ENCODE results near the gene UBAC1. TPM values are rescaled to one million over a fixed set of nuclear protein-coding genes. Genes with fewer than 3 reads are reported as not detected.
A peak's percentile ranks its signal among the peaks of the same experiment; 100 is the strongest.

Gene UBAC1
- total RNA-seq, 1 donor from 2014 or later, result 30.1 TPM

DNA sequence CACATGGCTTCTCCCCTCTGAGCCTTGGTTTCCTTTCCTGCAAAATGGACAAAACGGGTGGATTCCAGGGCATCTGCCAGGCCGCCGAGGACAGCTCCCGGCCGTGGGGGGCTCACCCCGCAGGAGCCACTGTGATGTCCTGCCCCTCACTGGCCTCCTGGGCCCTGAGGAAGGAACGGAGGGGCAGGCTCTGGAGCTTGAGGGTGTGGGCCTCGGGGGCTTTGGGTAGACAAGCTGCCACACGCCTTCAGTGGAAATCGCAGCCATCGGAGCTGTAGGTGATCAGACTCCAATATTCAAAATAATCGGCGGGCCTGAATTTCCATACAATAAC is 32.2 kb upstream of the UBAC1 start:
- intact Hi-C loops (cut with DNase I), result no loop called here
- no peak for DNase-seq
- H3K9me3 ChIP-seq, result no peaks in the 10 kb centered on the region

DNA sequence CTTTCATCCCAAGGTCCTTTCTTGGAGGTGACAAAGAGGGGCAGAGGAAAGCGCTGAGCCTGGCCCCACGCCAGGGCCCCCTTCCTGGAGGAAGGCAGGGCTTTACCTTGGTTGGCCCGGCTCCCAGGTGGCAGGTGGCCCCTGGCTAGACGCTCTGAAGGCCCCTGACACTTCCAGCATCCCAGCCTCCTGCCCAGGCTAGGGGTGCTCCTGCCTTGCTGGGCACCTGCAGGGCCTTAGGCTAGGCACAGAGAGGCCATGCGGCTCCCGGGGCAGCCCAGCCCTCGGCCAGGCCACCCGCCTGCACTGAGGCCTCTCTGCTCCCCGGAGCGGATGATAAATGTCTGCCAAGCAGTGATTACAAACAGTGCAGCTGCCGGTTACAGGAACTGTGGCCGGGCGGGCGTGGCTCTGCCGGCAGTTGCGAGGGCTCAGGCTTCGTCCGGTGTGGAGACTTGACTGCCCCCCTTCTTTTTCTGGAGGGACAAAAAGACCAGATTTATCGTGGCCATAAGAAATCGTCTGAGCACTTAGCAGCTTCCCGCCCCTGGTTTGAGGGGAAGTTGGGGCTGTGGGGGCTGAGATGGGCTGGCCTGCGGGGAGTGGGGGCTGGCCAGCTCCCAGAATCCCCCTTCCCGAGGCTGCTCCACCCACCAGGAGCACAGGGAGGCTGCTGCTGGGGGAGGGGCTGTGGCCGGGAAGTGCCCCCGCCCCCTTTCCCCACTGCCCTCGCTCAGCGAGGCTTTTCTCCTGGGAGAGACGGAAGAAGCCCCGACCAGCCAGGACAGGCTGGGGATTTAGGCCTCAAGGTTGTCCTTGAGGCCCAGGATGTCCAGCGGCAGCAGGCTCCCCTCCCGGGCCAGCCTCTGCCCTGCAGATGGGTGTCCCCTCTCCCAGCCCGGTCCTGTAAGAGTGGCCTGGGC is 31.6 kb upstream of the UBAC1 start:
- Histone ChIP-seq H3K27ac (peak overlapping the region; percentile 87), H3K4me3 (peak overlapping the region; percentile 41), H3K27me3 (no peaks in the 10 kb centered on the region), H3K4me1 (peaks cover 53% of the 10 kb centered on the region), H3K9me3 (no peaks in the 10 kb centered on the region), H3K36me3 (no peaks in the 10 kb centered on the region)
- TF ChIP-seq, protein P1, sequence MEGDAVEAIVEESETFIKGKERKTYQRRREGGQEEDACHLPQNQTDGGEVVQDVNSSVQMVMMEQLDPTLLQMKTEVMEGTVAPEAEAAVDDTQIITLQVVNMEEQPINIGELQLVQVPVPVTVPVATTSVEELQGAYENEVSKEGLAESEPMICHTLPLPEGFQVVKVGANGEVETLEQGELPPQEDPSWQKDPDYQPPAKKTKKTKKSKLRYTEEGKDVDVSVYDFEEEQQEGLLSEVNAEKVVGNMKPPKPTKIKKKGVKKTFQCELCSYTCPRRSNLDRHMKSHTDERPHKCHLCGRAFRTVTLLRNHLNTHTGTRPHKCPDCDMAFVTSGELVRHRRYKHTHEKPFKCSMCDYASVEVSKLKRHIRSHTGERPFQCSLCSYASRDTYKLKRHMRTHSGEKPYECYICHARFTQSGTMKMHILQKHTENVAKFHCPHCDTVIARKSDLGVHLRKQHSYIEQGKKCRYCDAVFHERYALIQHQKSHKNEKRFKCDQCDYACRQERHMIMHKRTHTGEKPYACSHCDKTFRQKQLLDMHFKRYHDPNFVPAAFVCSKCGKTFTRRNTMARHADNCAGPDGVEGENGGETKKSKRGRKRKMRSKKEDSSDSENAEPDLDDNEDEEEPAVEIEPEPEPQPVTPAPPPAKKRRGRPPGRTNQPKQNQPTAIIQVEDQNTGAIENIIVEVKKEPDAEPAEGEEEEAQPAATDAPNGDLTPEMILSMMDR (IDR thresholded peaks at IDR 0.05), result peak; percentile 7
- peak; percentile 90 for DNase-seq
- intact Hi-C loops (cut with DNase I), result no loop called here
- peak; percentile 79 for ATAC-seq

More for the DNA sequence above, 32.2 kb upstream of the UBAC1 start:
- Histone ChIP-seq H3K36me3 (no peaks in the 10 kb centered on the region), H3K4me3 (peak overlapping the region; percentile 41), H3K4me1 (peaks cover 53% of the 10 kb centered on the region), H3K27me3 (no peaks in the 10 kb centered on the region), H3K27ac (peak overlapping the region; percentile 87)
- no peak for ATAC-seq
- TF ChIP-seq, protein P1 (IDR thresholded peaks at IDR 0.05), result no peak

DNA sequence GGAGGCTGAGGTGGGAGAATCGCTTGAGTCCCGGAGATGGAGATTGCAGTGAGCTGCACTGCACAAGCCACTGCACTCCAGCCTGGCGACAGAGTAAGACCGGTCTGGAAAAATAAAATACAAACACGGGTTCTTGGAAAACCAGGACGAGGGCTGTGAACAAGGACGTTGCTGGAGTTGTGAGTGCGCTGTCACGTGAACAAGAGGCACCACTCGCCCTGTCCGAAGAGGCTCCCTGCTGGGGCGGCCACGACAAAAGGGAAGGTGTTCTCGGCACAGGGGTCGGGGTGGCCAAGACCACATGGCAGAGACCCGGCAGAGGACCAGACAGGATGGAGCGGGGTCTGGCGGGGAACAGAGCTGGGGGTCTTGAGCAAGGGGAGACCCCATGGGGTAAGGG is 30.6 kb upstream of the UBAC1 start:
- Histone ChIP-seq H3K4me3 (peak overlapping the region; percentile 41), H3K9me3 (no peaks in the 10 kb centered on the region), H3K36me3 (no peaks in the 10 kb centered on the region), H3K27ac (peak overlapping the region; percentile 87), H3K27me3 (no peaks in the 10 kb centered on the region), H3K4me1 (peaks cover 53% of the 10 kb centered on the region)
- ATAC-seq, result no peak
- no peak for DNase-seq
- intact Hi-C loops (cut with DNase I), result no loop called here
- TF ChIP-seq, protein P1 (IDR thresholded peaks at IDR 0.05), result no peak

DNA sequence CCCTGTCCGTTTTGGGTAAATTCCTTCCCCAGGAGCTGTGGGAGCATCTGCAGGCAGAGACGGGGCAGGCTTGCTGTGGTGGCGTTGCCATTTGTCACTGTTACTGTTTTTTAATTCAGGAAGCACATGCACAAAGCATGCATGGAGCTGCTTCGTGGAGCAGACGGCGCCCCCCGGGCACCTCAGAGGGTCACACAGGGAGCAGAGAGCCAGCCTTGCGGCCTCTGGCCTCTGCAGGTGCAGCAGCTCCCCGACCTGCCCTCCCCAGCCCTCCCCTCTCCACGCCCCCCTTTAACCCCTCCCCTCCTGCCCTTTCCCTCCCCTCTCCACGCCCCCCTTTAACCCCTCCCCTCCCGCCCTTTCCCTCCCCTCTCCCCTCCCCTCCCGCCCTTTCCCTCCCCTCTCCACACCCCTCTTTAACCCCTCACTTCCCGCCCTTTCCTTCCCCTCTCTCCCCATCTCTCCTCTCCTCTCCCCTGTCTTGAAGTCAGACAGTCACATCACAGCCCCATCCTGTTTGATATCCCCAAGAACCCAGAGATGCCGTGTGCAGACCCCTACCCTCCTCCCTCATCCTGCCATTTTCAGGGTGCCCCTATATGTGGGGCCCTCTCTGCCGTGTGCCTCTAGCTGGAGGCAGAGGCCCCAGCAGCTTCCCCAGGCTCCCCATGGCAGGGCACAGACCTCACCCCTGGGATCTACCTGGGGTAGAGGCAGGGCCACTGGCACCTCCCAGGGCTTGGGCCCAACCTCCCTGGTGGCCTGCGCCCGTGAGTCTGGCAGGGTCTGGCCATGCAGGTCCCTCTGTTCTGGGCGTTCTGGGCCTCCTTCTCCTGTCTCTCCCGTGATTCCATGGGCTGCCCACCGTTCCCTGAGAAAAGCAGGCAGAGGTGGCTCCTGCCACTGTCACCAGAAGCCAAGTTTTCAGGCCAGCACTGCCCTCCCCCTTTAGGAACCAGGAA is 29.6 kb upstream of the UBAC1 start:
- Histone ChIP-seq H3K4me1 (peaks cover 53% of the 10 kb centered on the region), H3K4me3 (peak overlapping the region; percentile 8), H3K27me3 (peaks cover 5% of the 10 kb centered on the region), H3K9me3 (no peaks in the 10 kb centered on the region), H3K36me3 (no peaks in the 10 kb centered on the region), H3K27ac (peak overlapping the region; percentile 32)
- intact Hi-C loops (cut with DNase I), result no loop called here
- TF ChIP-seq, protein P1 (IDR thresholded peaks at IDR 0.05), result no peak
- DNase-seq, result no peak
- peak; percentile 65 for ATAC-seq

DNA sequence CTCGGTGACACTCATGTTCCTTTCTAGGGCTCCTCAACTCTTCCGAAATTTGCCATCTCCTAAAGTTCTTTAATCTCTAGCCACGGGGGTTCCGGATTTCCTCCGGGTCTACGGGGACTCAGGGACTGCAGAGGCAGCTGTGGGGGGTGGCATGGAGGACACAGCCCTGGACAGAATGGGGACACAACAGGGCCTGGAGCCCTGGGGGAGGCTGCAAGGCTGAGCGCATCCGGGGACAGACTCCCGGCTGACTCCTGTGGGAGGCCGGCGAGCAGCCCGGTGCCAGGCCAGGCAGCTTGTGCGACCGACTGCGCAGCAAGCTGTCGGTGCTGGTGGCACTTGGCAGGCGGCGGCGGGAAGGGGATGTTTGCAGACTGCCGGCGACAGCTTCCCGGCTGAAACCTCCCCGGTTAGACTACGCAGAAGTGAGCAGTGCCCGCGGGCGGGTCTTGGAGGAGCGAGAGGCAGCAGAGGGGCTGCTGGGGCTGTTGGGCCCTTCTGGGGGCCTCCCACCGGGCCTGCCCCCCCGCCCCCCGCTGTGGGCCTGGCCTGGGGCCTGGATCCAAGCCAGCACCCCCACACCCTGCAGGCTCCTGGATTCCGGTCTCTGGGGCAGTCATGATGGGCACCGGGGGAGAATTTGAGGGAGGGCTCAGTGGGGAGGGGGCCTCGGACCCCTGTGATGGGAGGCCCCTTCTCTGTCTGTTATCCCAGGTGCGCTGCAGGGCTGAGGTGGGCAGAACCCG is 28.7 kb upstream of the UBAC1 start:
- Histone ChIP-seq H3K9me3 (no peaks in the 10 kb centered on the region), H3K4me1 (peaks cover 52% of the 10 kb centered on the region), H3K27me3 (peaks cover 5% of the 10 kb centered on the region), H3K27ac (peak overlapping the region; percentile 24), H3K4me3 (peak overlapping the region; percentile 8), H3K36me3 (no peaks in the 10 kb centered on the region)
- peak; percentile 3 for ATAC-seq
- intact Hi-C loops (cut with DNase I), result no loop called here
- DNase-seq, result peak; percentile 76
- TF ChIP-seq, protein P1 (IDR thresholded peaks at IDR 0.05), result no peak
